Neural cell (in vitro differentiated cells): ENCODE data around the gene SNHG17.

Experiments used
- CTCF ChIP-seq: fragments of 450-650 bp; IDR thresholded peaks from 2 replicates; pipeline ENCODE4 v1.5.1; 2014; ENCODE audit warnings: antibody characterized with exemption, mild to moderate bottlenecking, moderate library complexity; ENCODE audit not compliant: poor library complexity, severe bottlenecking
- EP300 ChIP-seq: fragments of 450-650 bp; conservative IDR thresholded peaks from 2 replicates; pipeline ENCODE4 v1.6.1; 2014; ENCODE audit warnings: antibody characterized with exemption, mild to moderate bottlenecking, moderate library complexity; ENCODE audit not compliant: poor library complexity, severe bottlenecking
- EZH2 ChIP-seq: fragments of 200-600, 300-800 bp; shearing (Covaris generic), sonication (generic); IDR thresholded peaks from 2 replicates; pipeline ENCODE4 v1.6.1; 2014; ENCODE audit warnings: antibody characterized with exemption, low read length, borderline replicate concordance, mild to moderate bottlenecking; ENCODE audit not compliant: insufficient read depth, poor library complexity, severe bottlenecking
- POLR2AphosphoS5 ChIP-seq: IDR thresholded peaks from 2 replicates; pipeline ENCODE4 v1.6.1; 2012
- RAD21 ChIP-seq: fragments of 450-650 bp; conservative IDR thresholded peaks from 2 replicates; pipeline ENCODE4 v1.6.1; 2014; ENCODE audit warnings: antibody characterized with exemption, mild to moderate bottlenecking, moderate library complexity
- SMC3 ChIP-seq: fragments of 450-650 bp; conservative IDR thresholded peaks from 2 replicates; pipeline ENCODE4 v1.6.1; 2014; ENCODE audit warnings: antibody characterized with exemption, mild to moderate bottlenecking, moderate library complexity; ENCODE audit not compliant: poor library complexity
- TAF1 ChIP-seq: IDR thresholded peaks from 2 replicates; pipeline ENCODE4 v1.6.1; 2012; ENCODE audit warnings: low read depth

GRCh38 chr20:38434301-38434741, 807 bp downstream of the SNHG17 start:
- TF ChIP-seq CTCF = no peak
- TF ChIP-seq POLR2AphosphoS5 = no peak
- TF ChIP-seq EZH2 = no peak
- no peak for TF ChIP-seq EP300
- no peak for TF ChIP-seq RAD21
- TF ChIP-seq SMC3 = no peak
- no peak for TF ChIP-seq TAF1
